ENCODE data around the gene TYW1B.
"Not testable (repeated sequence)": the region's sequence is repeated elsewhere in the genome, so short reads cannot be mapped to it uniquely, and the experiment has no call there.

The TYW1B gene

DNA sequence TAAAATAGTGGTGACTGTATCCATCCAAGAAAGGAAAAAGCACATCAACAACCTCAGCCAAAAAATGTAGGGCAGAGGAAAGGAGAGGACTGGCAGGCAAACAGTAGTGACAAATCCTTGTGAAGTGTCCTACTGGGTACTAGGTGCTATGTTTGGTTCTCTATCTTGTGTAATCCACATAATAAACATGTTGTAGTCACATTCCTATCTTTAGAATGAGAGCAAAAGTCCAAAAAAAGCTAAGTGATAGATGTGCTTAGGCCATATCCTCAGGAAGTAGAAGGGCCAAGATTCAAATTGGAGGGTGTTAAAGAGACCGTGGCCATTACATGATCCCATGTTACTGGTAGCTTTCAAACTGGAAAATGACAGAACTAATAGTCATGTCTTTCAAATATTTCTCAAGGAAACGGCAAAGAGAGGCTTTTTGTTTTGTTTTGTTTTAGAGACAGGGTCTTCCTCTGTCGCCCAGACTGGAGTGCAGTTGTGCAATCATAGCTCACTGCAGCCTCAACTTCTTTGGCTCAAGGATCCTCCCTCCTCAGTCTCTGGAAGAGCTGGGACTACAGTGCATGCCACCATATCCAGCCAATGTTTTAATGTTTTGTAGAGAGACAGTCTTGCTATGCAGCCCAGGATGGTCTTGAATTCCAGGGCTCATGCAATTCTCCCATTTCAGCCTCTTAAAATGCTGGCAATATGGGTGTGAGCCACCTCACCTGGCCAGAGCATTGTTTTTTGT lies 244.2 kb downstream of the TYW1B start:
- H3K4me1 Mint-ChIP-seq, DNase-seq, ATAC-seq, H3K27me3 Mint-ChIP-seq, H3K27ac Mint-ChIP-seq, H3K4me3 Mint-ChIP-seq: not testable (repeated sequence)
- Mint-ChIP-seq H3K36me3 (ENCODE audit: low read depth) (peaks cover 33% of the 10 kb centered on the region), H3K9me3 (peaks cover 18% of the 10 kb centered on the region)

- not testable (repeated sequence) for H3K27ac Mint-ChIP-seq, H3K4me3 Mint-ChIP-seq, DNase-seq, ATAC-seq, H3K9me3 Mint-ChIP-seq, H3K27me3 Mint-ChIP-seq, H3K4me1 Mint-ChIP-seq
- peaks cover 30% of the 10 kb centered on the region for H3K36me3 Mint-ChIP-seq (ENCODE audit: low read depth)
These were observed 247.7 kb downstream of the TYW1B start for GRCh38 chr7:72580142-72580770.

- H3K27ac Mint-ChIP-seq = no peak overlapping the region
- peaks cover 29% of the 10 kb centered on the region for H3K36me3 Mint-ChIP-seq (ENCODE audit: low read depth)
- no peaks in the 10 kb centered on the region for H3K4me1 Mint-ChIP-seq
- no peaks in the 10 kb centered on the region for H3K9me3 Mint-ChIP-seq
- ATAC-seq (no peak), DNase-seq (no peak)
- H3K4me3 Mint-ChIP-seq = no peak overlapping the region
- no peaks in the 10 kb centered on the region for H3K27me3 Mint-ChIP-seq
These were observed 250.9 kb downstream of the TYW1B start for GRCh38 chr7:72577107-72577506.

DNA sequence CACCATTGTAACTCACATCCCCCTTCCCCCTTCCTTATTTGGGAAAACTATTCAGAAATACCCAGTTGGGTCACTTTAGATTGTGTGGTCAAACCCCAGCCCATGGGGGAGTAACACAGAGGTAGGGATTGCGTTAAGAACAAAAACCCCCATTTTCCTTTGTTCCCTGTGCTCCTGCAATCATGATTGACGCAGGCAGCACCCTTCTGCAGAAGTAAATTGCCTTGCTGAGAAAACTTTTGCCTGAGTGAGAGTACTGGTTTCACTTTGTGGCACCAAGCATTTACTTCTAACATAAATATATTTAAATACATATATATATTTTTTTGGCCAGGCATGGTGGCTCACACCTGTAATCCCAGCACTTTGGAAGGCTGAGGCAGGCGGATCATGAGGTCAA lies 266.0 kb downstream of the TYW1B start:
- not testable (repeated sequence) for H3K27me3 Mint-ChIP-seq; H3K4me3 Mint-ChIP-seq; H3K4me1 Mint-ChIP-seq; H3K36me3 Mint-ChIP-seq (ENCODE audit: low read depth); DNase-seq; H3K27ac Mint-ChIP-seq; ATAC-seq
- peaks cover 19% of the 10 kb centered on the region for H3K9me3 Mint-ChIP-seq

- H3K9me3 Mint-ChIP-seq = peaks cover 12% of the 10 kb centered on the region
- H3K4me1 Mint-ChIP-seq, ATAC-seq: not testable (repeated sequence)
These were observed 268.5 kb downstream of the TYW1B start for GRCh38 chr7:72559546-72559945.

DNA sequence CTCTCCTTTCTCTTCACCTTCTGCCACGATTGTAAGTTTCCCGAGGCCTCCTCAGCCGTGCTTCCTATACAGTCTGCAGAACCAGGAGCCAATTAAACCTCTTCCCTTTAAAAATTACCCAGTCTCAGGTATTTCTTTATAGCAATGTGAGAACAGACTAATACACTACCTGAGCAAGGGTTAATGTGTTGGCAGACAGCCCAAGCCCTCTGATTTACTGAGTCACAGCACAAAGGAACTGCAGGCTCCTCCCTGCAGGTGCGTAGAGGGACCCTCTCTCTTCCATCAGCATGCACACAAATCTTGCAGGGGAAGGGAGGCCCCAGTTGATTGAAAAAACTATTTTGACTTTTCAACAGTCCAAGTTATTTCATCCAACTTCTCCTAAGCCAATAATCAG lies 271.3 kb downstream of the TYW1B start:
- peaks cover 14% of the 10 kb centered on the region for H3K9me3 Mint-ChIP-seq
- DNase-seq; H3K36me3 Mint-ChIP-seq (ENCODE audit: low read depth); H3K27me3 Mint-ChIP-seq; ATAC-seq; H3K4me3 Mint-ChIP-seq; H3K4me1 Mint-ChIP-seq; H3K27ac Mint-ChIP-seq: not testable (repeated sequence)

More at GRCh38 chr7:72559546-72559945, 268.5 kb downstream of the TYW1B start:
- H3K36me3 Mint-ChIP-seq (ENCODE audit: low read depth); H3K4me3 Mint-ChIP-seq; DNase-seq; H3K27me3 Mint-ChIP-seq; H3K27ac Mint-ChIP-seq: not testable (repeated sequence)

DNA sequence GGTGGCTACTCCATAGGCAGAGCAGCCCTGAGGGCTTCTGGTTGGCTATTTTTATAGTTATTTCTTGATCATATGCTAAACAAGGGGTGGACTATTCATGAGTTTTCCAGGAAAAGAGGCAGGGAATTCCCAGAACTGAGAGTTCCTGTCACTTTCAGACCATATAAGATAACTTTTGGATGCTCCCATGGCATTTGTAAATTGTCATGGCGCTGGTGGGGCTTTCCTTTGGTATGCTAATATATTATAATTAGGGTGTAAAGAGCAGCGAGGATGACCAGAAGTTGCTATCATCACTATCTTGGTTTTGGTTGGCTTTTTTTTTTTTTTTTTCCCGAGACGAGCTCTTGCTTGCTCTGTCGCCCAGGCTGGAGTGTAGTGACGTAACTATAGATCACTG lies 272.8 kb downstream of the TYW1B start:
- ATAC-seq; H3K27me3 Mint-ChIP-seq; H3K4me3 Mint-ChIP-seq; H3K9me3 Mint-ChIP-seq; DNase-seq; H3K27ac Mint-ChIP-seq; H3K36me3 Mint-ChIP-seq (ENCODE audit: low read depth); H3K4me1 Mint-ChIP-seq: not testable (repeated sequence)

DNA sequence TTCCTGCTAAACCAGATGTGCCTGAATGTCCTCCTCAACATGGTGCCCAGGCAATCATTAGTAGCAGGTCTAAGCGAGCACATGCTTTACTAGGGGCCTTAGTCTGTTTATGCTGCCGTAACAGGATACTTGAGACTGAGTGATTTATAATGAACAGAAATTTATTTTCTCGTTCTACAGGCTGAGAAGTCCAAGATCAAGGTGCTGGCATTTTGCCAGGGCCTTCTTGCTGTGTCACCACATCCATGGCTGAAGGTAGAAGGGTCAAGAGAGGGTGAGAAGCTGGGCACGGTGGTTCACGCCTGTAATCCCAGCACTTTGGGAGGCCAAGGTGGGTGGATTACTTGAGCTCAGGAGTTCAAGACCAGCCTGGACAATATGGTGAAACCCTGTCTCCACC lies 273.6 kb downstream of the TYW1B start:
- not testable (repeated sequence) for H3K27ac Mint-ChIP-seq; DNase-seq; H3K4me1 Mint-ChIP-seq; H3K36me3 Mint-ChIP-seq (ENCODE audit: low read depth); ATAC-seq; H3K9me3 Mint-ChIP-seq; H3K4me3 Mint-ChIP-seq; H3K27me3 Mint-ChIP-seq

DNA sequence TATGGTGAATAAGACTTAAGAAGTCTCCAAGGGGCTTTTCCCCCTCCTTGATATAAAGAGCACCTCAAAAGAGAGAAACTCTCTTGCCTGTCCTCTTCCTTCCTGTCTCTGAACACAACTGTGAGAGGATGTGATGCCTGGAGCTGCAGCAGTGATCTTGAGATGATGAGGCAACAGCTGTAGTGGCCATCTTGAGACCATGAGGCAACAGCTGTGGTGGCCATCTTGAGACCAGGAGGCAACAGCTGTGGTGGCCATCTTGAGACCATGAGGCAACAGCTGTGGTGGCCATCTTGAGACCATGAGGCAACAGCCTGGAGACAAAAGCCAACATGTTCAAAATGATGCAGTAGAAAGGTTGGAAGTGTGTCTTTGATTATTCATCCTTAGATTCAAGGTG lies 277.5 kb downstream of the TYW1B start:
- H3K4me3 Mint-ChIP-seq; H3K4me1 Mint-ChIP-seq; H3K27ac Mint-ChIP-seq; ATAC-seq; DNase-seq; H3K27me3 Mint-ChIP-seq; H3K36me3 Mint-ChIP-seq (ENCODE audit: low read depth); H3K9me3 Mint-ChIP-seq: not testable (repeated sequence)

DNA sequence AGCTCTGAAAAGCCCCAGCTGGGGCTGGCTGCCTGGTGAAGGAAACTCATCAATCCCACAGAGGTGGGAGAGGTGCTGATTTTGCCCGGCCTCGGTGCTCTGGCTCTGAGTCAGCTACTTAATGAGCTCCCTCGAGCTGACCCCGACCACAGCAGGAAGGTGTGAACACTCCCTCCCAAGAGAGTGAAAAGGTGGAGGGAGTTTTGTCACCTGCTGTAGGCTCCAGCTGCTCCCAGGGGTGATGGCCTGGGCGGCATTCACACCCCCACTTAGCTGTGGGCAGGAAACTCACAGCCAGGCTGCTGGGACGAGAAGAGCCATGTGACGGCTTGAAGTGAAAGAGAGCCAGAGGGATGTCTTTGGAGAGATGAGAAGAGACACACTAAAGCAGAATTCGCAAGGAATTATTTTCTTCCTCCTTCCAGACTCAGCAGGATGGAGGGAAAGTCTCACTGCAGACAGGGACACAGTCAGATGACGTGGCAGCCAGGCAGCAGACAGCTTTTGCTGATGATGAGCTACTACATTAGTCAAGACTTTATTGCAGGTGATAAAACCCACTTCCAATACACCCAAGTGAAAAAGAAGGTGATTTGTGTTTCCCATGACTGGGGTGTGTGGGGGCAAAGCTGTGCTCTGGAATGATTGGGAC lies 281.3 kb downstream of the TYW1B start:
- H3K4me1 Mint-ChIP-seq; H3K36me3 Mint-ChIP-seq (ENCODE audit: low read depth); H3K9me3 Mint-ChIP-seq; H3K27me3 Mint-ChIP-seq; DNase-seq; H3K4me3 Mint-ChIP-seq; H3K27ac Mint-ChIP-seq: not testable (repeated sequence)
- peak; percentile 36 for ATAC-seq

DNA sequence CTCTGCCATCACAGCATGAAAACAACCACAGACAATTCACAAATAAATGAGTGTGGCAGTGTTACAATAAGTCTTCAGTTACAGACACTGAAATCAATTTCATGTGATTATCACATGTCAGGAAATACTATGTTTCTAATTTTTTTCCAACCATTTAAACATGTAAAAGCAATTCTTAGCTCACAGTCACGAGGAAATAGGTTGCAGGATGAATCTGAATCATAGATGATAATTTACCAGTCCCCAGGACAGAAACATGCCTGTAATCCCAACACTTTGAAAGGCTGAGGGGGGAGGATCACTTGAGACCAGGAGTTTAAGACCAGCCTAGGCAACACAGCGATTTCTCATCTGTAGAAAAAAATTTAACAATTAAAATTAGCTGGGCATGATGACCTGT lies 283.5 kb downstream of the TYW1B start:
- not testable (repeated sequence) for H3K4me1 Mint-ChIP-seq, H3K27ac Mint-ChIP-seq

GRCh38 chr7:72540923-72541322 lies 287.1 kb downstream of the TYW1B start:
- DNase-seq (no peak), ATAC-seq (no peak)
- no peak overlapping the region for H3K4me3 Mint-ChIP-seq
- no peaks in the 10 kb centered on the region for H3K4me1 Mint-ChIP-seq
- no peaks in the 10 kb centered on the region for H3K27me3 Mint-ChIP-seq
- no peaks in the 10 kb centered on the region for H3K36me3 Mint-ChIP-seq (ENCODE audit: low read depth)
- H3K9me3 Mint-ChIP-seq = no peaks in the 10 kb centered on the region
- H3K27ac Mint-ChIP-seq = no peak overlapping the region

More for the DNA sequence above, 283.5 kb downstream of the TYW1B start:
- H3K4me3 Mint-ChIP-seq; DNase-seq; H3K27me3 Mint-ChIP-seq; H3K36me3 Mint-ChIP-seq (ENCODE audit: low read depth); ATAC-seq; H3K9me3 Mint-ChIP-seq: not testable (repeated sequence)

GRCh38 chr7:72540106-72540611 lies 287.8 kb downstream of the TYW1B start:
- Mint-ChIP-seq H3K36me3 (ENCODE audit: low read depth) (no peaks in the 10 kb centered on the region), H3K27ac (no peak overlapping the region), H3K4me3 (no peak overlapping the region), H3K9me3 (no peaks in the 10 kb centered on the region), H3K4me1 (no peaks in the 10 kb centered on the region), H3K27me3 (no peaks in the 10 kb centered on the region)
- no peak for DNase-seq
- ATAC-seq = no peak

DNA sequence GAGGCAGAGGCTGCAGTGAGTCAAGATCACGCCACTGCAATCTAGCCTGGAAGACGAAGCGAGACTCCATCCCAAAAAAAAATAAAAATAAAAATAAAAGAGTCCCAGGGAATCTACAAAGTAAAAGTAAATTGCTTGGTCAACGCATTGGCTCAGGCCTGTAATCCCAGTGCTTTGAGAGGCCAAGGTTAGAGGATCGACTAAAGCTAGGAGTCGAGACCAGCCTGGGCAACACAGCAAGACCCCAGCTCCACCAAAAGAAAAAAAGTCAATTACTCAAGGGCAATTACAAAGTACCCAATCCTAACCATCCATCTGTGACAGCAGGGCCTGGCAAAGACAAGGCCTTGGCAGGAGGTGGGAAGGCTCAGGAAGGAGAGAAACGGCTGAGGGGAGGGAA lies 288.3 kb downstream of the TYW1B start:
- H3K27me3 Mint-ChIP-seq = no peaks in the 10 kb centered on the region
- no peak for ATAC-seq
- no peak overlapping the region for H3K27ac Mint-ChIP-seq

DNA sequence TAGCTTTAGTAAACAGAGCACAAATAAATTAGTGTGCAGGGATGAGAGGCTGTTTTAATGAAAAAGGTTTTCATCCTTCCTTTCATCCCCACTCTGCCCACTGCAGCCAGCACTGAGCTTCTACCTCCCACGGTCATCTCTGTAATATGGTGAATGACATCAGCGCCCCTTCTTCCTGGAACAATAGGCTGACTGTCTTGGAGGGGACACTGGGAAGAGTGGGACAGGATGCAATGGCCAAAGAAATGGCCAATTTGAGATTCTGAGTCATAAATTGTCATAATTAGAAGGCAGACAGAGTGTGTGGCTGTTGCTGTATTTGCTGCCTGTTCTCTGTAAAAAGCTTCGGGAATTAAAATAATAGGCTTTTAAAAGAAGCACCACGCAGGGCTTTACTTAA lies 289.1 kb downstream of the TYW1B start:
- H3K9me3 Mint-ChIP-seq = no peaks in the 10 kb centered on the region
- no peak overlapping the region for H3K4me3 Mint-ChIP-seq
- no peaks in the 10 kb centered on the region for H3K36me3 Mint-ChIP-seq (ENCODE audit: low read depth)
- DNase-seq (no peak), ATAC-seq (no peak)
- no peaks in the 10 kb centered on the region for H3K4me1 Mint-ChIP-seq
- no peak overlapping the region for H3K27ac Mint-ChIP-seq
- no peaks in the 10 kb centered on the region for H3K27me3 Mint-ChIP-seq

More for the DNA sequence above, 288.3 kb downstream of the TYW1B start:
- Mint-ChIP-seq H3K9me3 (no peaks in the 10 kb centered on the region), H3K4me3 (no peak overlapping the region), H3K36me3 (ENCODE audit: low read depth) (no peaks in the 10 kb centered on the region), H3K4me1 (no peaks in the 10 kb centered on the region)
- DNase-seq = no peak

All from activated naive CD8-positive, alpha-beta T cell treated with anti-CD3 and anti-CD28 coated beads, Interleukin-2, amount 50 U/mL, for 24 hours (primary cell).